ENCODE measurements around the gene ATP10D.

- TF ChIP-seq OSR1 (CRISPR knock-in tag; IDR thresholded peaks at IDR 0.05), result no peak
- TF ChIP-seq CSRNP3 (CRISPR knock-in tag; IDR thresholded peaks at IDR 0.05), result no peak
- TF ChIP-seq ZFP3 (CRISPR knock-in tag; IDR thresholded peaks at IDR 0.05), result no peak
- no peak for TF ChIP-seq PPARA (CRISPR knock-in tag; IDR thresholded peaks at IDR 0.05; ENCODE audit: borderline replicate concordance)
- TF ChIP-seq RARB (CRISPR knock-in tag; IDR thresholded peaks at IDR 0.05), result no peak
- TF ChIP-seq, protein P1, sequence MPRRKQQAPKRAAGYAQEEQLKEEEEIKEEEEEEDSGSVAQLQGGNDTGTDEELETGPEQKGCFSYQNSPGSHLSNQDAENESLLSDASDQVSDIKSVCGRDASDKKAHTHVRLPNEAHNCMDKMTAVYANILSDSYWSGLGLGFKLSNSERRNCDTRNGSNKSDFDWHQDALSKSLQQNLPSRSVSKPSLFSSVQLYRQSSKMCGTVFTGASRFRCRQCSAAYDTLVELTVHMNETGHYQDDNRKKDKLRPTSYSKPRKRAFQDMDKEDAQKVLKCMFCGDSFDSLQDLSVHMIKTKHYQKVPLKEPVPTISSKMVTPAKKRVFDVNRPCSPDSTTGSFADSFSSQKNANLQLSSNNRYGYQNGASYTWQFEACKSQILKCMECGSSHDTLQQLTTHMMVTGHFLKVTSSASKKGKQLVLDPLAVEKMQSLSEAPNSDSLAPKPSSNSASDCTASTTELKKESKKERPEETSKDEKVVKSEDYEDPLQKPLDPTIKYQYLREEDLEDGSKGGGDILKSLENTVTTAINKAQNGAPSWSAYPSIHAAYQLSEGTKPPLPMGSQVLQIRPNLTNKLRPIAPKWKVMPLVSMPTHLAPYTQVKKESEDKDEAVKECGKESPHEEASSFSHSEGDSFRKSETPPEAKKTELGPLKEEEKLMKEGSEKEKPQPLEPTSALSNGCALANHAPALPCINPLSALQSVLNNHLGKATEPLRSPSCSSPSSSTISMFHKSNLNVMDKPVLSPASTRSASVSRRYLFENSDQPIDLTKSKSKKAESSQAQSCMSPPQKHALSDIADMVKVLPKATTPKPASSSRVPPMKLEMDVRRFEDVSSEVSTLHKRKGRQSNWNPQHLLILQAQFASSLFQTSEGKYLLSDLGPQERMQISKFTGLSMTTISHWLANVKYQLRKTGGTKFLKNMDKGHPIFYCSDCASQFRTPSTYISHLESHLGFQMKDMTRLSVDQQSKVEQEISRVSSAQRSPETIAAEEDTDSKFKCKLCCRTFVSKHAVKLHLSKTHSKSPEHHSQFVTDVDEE (CRISPR knock-in tag; IDR thresholded peaks at IDR 0.05), result no peak
- TF ChIP-seq ESRRG (CRISPR knock-in tag; IDR thresholded peaks at IDR 0.05), result no peak
- TF ChIP-seq PATZ1 (CRISPR knock-in tag; IDR thresholded peaks at IDR 0.05; ENCODE audit: borderline replicate concordance), result no peak
- TF ChIP-seq SNAI2 (CRISPR knock-in tag; IDR thresholded peaks at IDR 0.05), result no peak
- TF ChIP-seq ISL1 (CRISPR knock-in tag; IDR thresholded peaks at IDR 0.05), result peak; percentile 28; the same call in 1 of the 2 replicates
- TF ChIP-seq ZC3H10 (CRISPR knock-in tag; IDR thresholded peaks at IDR 0.05), result no peak
- TF ChIP-seq ZNF70 (CRISPR knock-in tag; IDR thresholded peaks at IDR 0.05), result no peak
- TF ChIP-seq ZNF8 (CRISPR knock-in tag; IDR thresholded peaks at IDR 0.05), result no peak
- no peak for TF ChIP-seq BACH2 (CRISPR knock-in tag; IDR thresholded peaks at IDR 0.05; ENCODE audit: borderline replicate concordance)
These were observed 113.2 kb downstream of the ATP10D start for GRCh38 chr4:47598320-47598719.

Data from SK-N-SH treated with all-trans-retinoic acid at 6 μM for 48 hours (cell line).